Fibroblast of the conjunctiva (primary cell): ENCODE data around the gene PITX2.

Experiments used
- DNase-seq: peaks from one replicate; pipeline ENCODE4 v3.0.0-alpha.2; 2010; ENCODE audit warnings: low read depth

PITX2 gene

DNA sequence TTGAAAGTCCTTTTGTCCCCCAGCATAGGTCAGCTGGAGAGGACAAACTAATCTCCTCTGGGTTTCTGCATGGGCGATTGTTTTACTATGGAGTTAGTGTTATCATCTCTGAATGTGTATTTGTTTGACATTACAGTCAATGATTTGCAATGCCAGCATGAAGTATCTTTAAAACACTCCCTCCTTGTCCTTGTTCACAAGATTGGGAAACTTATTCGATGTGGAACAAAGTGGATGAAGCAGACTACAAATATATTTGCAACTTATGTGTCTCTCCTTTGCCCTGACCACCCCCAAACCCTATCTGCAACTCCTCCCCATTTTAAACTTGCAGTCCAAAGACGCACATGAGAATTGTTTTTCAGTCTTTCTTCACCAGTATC lies 1.5 kb upstream of the PITX2 start:
- no peak for DNase-seq

DNA sequence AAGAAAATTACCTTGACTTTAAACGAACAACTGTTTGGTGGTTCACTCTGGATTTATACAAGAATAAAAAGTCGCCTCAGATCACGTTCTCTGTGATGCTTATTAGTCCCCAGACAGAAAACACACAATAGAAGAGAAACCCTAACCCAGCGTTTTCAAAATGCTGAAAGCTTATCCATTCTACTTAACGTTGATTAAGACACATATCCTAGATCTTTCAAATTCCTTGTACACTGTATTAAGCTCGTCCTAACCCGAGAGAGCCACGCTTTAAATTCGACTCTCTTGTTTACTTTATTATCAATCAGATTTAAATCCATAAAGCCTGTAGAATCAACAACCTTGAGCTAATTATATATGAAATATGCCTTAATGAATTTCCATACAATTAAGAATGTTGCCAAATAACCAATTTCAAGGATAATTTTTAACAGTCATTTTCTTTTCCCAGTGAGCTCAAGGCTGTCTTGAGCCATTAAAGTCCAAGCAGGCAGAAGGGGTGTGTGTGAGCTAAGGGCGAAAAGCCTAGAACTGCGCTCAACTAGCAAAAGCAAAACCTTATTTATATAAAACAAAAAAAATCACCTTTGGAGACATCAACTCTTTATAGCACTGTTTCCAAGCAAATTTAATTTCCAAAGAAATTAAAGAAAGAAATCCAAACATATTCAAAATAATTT lies 981 bp upstream of the PITX2 start:
- DNase-seq: no peak

DNA sequence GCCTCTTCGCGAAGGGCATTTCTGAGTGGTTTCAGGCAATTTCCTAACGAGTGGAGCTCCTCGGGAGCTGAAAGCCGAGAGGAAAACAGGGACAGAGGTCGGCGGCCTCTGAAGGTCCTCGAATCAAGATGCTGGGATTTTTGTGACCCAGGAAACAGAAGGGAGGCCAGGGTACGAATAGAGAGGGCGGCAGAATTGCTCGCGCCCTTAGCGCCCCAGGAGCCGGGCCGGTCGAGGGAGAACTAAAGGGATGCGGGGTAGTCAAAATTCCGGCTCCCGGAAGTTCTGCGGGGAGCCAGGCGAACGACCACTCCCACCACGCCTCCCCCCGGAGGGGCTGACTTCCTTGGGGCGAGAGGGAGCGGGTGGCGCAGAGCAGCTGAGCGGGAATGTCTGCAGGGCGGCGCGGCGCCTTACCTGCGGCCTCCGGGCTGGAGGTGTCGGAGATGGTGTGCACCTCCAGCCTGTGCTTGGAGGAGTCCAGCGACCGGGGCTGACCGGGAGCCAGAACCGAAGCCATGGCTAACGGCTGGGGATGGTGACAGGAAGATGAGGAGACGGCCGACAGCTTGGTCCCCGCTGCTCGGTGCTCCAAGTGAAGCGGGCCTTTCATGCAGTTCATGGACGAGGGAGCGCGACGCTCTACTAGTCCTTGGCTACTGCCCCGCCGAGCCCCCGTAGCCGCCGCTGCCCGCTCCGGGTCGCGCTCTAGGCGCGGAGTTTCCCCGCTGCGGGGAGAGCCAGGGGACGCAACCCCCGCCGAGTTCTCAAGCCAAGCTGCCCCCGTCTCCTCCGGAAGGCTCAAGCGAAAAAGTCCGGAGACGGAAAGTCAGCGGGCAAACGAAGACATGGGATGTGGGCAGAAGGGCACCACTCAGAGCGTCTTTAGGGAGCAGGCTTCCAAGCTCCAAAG lies 782 bp downstream of the PITX2 start:
- no peak for DNase-seq

DNA sequence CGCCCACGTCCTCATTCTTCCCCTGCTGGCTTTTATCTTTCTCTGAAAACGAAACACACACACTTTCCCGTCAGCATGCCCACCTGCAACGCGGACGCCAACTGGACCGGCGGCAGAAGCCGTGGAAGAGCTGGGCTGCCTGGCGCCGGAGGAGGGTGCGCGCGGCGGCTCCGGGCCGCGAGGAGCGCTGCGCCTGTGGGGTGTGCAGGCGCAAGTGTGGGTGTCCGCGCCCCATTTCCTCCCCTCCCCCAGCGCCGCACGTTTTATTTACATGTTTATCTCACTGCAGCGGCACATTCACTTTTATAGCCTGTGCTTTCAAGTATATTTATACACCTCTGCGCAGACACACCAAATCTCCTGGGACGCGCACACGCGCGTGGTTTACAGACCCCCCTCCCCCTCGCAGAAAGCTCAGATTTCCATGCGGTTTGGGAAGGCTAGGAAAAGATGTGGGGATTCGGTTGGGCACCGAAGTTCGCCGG lies 1.5 kb downstream of the PITX2 start:
- DNase-seq: no peak

DNA sequence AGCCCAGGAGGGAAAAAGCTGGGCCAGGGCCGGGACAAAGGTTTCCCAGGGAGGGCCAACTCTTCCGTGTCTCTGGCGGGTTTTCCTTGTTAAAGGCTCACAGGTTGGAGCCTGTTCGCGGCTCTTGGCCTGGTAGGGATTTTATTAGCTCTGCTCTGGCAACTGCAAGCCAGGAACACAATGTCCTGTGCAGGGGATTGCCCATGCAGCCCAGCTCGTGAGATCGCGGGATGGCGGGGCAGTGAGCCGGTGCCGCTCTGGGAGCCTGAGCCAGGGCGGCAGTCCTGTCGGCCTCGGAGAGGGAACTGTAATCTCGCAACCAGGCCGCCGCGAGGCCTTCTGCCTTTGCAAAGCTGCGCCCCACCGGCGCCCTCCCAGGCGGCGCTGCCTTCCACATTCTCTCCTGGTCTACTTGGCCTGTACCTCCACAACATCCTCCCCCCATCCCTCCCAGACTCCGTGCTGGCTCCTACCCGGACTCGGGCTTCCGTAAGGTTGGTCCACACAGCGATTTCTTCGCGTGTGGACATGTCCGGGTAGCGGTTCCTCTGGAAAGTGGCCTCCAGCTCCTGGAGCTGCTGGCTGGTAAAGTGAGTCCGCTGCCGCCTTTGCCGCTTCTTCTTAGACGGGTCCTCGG lies 2.1 kb downstream of the PITX2 start:
- no peak for DNase-seq

DNA sequence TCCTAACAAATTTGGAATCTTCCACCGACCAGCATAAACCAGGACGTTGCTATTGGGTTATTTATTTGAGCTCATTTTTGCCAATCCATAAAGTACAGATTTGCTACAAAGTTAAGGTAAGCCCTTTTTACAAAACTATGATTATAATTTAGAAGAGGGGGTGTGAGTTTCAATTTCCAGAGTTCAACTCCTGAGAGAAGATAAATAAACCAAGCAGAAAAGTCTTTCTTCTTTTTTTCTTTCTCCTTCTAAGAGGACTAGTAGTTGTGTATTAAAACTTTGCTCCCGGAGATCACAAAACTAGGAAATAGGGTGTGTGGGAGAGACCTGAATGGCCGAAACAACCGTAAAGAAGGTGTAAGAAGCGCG lies 2.6 kb downstream of the PITX2 start:
- DNase-seq: no peak

DNA sequence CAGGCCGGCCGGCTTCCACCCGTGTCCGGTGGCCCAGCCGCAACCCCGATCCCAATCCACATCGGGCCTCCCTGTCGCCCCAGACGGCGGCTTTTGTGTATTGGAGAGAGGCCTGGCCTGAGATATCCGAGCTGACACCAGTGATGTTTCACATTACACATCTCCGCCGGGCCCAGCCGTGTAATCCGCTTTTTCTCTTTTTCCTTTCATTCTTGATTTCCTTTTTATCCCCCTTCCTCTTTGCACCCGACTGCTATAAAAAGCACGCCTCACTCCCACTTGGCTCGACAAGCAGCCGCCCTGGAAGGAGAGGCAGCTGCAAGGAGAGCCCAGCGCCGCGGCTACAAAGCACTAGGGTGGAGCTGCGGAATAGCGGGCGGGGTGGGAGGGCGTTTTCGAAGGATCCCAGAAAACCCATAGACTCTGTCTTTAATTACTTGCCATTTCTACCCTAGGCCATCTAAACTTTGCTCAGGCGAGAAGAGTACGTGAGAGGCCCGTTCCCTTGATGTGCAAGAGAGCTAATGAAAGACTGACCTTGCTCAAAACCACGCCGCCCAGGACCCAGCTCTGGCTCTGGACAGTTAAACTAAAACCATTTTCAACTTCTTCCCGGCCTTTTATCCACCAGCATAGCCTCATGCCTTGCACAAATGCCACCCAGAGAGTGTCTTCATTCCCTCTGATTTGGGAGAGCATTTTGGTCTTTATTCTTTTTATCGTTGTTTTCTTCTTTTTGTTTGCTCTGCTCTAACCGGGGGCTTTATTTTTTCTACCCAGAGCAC lies 3.2 kb downstream of the PITX2 start:
- no peak for DNase-seq

DNA sequence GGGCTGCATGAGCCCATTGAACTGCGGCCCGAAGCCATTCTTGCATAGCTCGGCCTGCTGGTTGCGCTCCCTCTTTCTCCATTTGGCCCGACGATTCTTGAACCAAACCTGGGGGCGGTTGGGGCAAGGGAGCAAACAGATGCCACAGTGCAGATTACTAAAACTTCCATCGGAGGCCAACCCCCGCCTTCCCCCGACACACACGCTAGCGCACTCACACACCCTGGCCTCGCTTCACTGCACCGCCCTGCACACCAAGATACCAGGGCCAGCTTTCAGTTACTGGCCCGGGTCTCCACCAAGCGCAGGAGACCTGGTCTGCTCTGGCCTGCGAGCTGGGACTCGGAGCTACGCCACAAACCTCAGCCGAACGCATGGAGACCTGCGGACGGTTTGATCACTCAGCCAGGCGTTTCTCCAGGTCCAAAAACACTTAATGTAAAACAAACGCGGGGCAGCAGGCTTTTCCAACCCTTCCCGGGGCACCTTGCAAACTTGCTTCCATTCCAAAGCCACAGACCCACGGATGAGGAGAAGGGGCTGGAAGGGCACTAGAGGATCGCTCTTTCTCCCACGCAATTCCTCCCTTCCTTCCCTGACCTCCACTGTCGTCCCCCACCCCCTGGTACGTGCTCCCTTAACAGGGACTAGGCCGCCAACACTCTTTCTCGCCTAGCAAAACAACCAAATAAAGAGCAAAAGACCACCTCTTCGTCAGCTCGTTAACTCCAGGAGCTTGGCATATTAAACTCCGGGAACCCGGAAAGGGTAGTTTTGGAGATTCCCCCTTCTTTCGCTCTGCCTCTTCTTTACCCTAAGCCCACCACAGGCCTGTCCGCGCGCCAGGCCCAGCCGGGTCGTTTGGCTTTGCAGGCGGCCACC lies 4.1 kb downstream of the PITX2 start:
- DNase-seq: no peak

DNA sequence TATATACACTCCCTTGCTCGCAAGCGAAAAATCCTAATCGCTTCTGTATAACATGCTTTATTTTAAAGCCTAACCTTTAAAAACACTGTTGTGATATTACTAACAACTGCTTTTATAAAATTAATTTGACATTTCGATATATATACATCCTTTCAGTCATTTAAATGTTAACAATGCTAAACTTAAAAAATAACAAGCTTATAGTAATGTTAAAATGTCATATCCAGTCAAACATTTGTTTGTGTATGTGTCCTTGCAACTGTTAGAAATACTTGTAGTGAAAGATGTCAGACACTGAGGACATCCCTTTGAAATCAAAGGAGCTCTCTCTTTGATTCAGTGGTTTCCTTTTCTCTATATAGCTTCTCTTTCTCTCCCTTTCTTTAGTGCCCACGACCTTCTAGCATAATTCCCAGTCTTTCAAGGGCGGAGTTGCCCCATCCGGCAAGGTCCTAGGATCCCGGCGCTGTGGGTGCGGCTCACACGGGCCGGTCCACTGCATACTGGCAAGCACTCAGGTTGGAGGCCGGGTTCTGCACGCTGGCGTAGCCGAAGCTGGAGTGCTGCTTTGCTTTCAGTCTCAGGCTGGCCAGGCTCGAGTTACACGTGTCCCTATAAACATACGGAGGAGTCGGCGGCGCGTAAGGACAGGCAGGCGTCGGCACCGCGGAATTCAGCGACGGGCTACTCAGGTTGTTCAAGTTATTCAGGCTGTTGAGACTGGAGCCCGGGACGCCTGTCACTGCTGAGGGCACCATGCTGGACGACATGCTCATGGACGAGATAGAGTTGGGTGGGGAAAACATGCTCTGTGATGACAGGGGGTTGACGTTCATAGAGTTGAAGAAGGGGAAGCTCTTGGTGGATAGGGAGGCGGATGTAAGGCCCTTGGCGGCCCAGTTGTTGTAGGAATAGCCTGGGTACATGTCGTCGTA lies 5.0 kb downstream of the PITX2 start:
- no peak for DNase-seq

DNA sequence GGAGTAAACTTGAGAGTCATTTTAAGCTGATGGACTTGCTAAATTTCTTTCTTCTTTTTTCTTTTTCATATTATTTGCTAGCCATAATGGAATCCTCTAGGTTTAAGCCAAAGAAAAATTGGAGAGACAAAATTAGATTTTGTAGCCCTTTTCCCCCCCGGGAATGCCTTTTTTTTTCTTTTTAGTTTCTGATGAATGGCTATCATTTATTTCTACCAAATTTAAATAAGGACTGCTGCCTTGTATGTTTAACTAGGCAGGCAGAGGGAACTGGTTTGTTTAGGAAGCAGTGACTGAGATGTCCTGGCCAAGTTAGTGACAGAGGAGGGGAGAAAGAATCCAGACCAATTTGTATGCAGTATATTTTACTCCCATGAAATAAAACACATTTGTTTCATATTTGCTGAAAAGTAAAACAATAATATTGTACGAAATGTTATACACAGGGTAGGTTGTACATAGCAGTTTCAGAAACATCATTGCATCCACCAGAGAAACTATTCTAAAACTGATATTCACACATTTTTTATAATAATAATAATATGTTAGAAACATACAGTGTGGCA lies 5.7 kb downstream of the PITX2 start:
- DNase-seq: no peak

DNA sequence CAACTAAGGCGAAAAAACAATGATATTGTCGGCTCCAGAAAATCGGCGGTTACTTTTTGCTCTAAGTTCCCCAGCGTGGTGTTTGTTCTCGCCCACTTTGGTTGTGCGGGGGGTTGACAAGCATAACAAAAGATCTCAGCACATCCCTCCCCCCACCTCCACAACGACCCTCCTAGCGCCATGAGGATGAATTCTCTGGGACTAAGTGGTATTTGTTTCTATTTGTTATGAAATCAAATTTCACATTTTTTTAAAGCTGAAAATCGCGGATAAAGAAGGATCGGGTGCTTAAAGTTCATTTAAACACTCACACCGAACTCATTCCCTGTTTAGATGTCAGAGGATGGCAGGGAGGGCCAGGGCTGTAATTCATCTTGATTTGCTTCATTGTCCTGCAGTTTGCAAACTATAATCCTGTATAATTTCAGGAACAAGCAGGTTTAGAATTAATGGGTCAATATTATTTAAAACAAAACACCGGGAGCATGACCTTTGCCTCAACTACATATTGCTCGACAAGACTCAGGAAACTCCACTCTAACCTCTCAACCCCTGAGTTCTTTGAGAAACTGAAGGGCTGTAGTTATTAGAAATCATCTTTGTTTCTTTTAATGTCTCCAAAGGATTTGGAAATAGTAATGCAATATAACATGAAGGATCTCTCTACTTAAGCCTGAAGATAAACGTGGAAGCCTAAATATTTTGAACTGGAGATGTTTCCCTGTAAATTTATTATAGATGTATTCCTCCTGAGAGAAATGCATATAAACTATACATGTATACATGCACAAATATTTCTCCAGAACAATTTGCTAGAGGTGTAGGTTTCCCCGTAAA lies 6.4 kb downstream of the PITX2 start:
- no peak for DNase-seq

DNA sequence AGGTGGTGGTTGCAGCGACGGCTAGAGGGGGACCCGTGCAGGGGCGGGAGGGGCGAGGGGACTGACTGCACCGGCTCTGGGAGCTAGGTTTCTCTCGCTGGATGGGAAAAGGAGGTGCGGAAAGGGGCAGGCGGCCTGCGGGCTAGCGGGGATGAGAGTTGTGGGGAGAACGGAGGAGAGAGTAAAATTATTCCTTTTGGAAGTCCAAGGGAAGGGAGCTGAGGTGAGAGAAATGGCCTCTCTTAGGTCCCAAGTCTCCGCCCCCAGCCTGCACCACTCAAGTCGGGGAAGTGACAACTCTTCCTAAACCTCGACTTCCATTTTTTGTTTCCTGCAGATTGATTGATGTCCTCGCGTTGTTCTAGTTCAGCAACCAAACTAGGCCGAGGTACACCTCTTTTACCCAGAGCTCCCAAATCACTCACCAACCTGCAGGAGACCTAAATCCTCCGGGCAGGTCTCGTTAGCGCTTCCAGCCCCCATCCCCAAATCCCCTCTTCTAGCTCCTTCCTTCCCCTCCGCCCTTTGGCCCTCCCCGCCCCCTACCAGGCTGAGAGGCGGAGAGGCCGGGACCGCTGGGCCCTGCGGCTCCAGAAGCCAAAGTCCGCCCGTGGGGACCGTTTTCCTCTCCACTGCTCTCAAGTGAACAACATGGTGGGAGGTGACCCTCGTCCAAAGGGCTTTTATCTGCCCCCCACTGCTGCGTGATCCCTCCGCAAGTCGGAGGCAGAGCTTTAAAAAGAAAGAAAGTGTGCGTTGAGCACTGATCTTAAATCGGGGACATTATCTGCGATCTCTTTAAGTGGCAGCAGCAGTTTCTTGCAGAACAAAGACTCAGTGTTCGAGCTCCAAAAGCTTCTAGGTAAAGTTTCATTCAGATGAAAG lies 7.3 kb downstream of the PITX2 start:
- DNase-seq: no peak

DNA sequence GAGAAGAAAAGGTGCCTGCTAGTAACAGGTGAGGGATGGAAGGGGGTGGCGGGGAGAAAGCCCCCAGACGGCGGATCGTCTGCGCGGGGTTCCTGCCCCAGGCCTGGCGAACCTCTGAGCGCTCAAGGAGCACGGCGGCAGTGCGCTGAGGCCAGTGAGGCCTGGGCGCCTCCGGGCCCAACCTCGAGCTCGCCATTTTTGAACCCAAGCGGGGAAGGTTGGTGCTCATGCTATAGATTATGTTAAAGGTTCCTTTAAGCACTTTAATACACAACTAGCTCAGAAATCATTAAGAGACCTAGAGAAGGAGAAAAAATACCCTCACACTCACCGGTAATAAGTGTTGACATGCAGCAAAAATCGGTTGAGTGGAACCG lies 7.9 kb downstream of the PITX2 start:
- DNase-seq: no peak

DNA sequence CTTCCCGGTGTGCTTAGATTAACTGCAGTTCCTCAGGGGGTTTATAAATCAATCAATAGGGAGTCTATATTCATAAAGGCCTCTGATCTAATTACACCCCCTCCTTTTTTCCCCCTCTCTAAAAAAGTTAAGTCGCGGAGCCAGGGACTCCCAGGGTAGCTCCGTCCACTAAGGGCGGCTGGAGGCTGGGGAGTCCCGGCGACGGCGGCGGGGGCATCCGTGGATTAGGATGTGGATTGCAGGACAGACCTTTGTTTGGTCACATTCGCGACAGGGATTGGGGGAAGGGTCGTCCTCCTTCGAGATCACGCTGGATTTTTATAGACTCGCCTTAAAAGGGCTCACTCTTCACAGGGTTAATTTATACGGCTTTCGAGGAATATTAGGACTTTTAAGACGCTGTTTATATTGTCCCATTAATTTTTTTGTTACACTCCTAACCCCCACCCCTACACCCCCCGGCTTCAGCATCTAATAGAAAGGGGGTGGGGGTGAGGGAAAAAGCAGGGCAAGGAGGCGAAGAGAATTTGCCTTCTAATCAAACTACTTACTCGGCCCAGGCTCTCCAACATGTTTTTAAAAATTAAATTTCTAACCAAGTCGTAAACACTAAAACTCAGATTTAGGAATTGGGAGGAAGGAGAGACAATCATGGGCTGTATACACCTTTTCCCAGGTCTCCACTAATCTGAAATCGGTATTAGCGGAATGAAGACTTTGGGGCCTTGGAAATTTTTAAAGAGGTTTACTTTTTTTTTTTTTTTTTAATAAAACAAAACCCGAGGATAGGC lies 8.5 kb downstream of the PITX2 start:
- no peak for DNase-seq

DNA sequence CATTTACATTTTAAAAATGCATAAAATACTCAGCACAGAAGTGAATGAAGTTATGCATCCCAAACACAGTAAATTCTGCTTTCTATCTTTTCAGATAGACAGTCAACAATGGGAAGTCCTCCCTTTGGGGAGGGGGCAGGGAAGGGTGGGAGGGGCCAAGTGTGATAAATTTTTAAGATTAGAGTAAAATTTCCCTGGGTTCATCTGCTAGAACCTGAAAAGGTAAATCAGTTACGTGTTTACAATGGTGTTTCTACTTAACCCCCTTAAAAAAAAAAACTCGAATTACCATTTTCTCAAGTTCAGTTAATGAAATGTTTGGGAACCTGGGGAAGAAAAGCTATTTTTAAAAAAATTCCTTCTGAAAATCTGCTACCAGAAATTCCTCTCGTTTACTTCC lies 9.1 kb downstream of the PITX2 start:
- DNase-seq: no peak

DNA sequence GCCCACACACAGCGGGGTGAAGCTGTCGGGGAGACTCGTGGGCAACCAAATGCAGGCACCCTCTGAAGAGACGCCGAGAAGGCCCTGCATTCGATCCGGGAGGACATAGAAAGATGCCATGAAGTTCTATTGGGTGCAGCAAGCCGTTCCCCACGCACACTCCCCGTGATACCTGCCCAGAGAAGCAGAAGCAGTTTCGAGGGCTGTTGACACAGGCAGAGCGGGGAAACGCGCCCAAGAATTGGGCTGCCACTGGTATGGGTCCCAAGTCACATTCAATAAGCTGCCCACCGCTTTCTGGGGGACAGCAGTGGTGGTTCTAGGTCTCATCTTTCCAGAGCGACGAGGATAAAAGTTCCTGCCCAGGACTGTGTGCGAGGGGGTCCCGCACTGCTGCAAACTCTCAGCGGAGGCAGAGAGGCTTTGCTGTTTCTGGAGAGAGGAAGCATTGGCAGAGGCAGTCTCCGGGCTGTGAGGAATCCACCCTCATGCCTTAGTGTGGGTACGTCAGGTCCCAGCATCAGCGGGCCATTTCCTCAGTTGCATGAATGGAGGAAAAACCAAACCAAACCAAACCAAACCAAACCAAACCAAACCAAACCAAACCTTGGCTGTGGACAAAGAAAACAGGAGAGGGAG lies 10.1 kb downstream of the PITX2 start:
- no peak for DNase-seq
